KMS-11 (cell line): ENCODE measurements around the gene LTO1.

Source experiments
- H2AFZ ChIP-seq: fragments of 200-600 bp; sonication (generic); 2 replicates; pipeline ENCODE4 v1.6.1; 2016; ENCODE audit warnings: antibody characterized with exemption, mixed run types, low read depth
- H3K27ac ChIP-seq: fragments of 200-600 bp; sonication (generic); 2 replicates; pipeline ENCODE4 v1.6.1; 2016; ENCODE audit warnings: mild to moderate bottlenecking, mixed run types
- H3K27me3 ChIP-seq: fragments of 200-600 bp; sonication (generic); 2 replicates; pipeline ENCODE4 v1.6.1; 2017; ENCODE audit warnings: mild to moderate bottlenecking, low read depth, mixed run types, moderate library complexity; ENCODE audit not compliant: insufficient read depth
- H3K36me3 ChIP-seq: fragments of 200-600 bp; sonication (generic); 2 replicates; pipeline ENCODE4 v1.6.1; 2017; ENCODE audit warnings: mild to moderate bottlenecking, mixed run types; ENCODE audit not compliant: insufficient read depth
- H3K4me1 ChIP-seq: fragments of 200-600 bp; sonication (generic); 2 replicates; pipeline ENCODE4 v1.6.1; 2016; ENCODE audit warnings: mild to moderate bottlenecking, low read depth, mixed run types; ENCODE audit not compliant: poor library complexity, severe bottlenecking
- H3K4me2 ChIP-seq: fragments of 200-600 bp; sonication (generic); 2 replicates; pipeline ENCODE4 v1.7.0; 2016; ENCODE audit warnings: mild to moderate bottlenecking, mixed run types
- H3K4me3 ChIP-seq: fragments of 200-600 bp; sonication (generic); IDR thresholded peaks from 2 replicates; pipeline ENCODE4 v1.6.1; 2017; ENCODE audit warnings: low read depth, low read length, mixed read lengths; ENCODE audit not compliant: insufficient read depth
- H3K79me2 ChIP-seq: fragments of 200-600 bp; sonication (generic); 2 replicates; pipeline ENCODE4 v1.6.1; 2016; ENCODE audit warnings: low read depth, mixed run types; ENCODE audit not compliant: insufficient read depth
- H3K9ac ChIP-seq: fragments of 200-600 bp; sonication (generic); 2 replicates; pipeline ENCODE4 v1.6.1; 2016; ENCODE audit warnings: mild to moderate bottlenecking, mixed run types
- H4K20me1 ChIP-seq: fragments of 200-600 bp; sonication (generic); 2 replicates; pipeline ENCODE4 v1.6.1; 2016; ENCODE audit warnings: mild to moderate bottlenecking, mixed run types; ENCODE audit not compliant: insufficient read depth
- TF ChIP-seq, protein P1 (sequence below): fragments of 200-600 bp; sonication (generic); conservative IDR thresholded peaks from 2 replicates; pipeline ENCODE4 v1.6.1; 2017; ENCODE audit warnings: low read depth, mild to moderate bottlenecking, antibody characterized with exemption, low read length, moderate library complexity, mixed read lengths

Gene LTO1

DNA sequence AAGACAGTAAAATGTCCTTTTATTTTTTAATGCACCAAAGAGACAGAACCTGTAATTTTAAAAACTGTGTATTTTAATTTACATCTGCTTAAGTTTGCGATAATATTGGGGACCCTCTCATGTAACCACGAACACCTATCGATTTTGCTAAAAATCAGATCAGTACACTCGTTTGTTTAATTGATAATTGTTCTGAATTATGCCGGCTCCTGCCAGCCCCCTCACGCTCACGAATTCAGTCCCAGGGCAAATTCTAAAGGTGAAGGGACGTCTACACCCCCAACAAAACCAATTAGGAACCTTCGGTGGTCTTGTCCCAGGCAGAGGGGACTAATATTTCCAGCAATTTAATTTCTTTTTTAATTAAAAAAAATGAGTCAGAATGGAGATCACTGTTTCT, 35.3 kb downstream of the LTO1 start:
- TF ChIP-seq, protein P1, sequence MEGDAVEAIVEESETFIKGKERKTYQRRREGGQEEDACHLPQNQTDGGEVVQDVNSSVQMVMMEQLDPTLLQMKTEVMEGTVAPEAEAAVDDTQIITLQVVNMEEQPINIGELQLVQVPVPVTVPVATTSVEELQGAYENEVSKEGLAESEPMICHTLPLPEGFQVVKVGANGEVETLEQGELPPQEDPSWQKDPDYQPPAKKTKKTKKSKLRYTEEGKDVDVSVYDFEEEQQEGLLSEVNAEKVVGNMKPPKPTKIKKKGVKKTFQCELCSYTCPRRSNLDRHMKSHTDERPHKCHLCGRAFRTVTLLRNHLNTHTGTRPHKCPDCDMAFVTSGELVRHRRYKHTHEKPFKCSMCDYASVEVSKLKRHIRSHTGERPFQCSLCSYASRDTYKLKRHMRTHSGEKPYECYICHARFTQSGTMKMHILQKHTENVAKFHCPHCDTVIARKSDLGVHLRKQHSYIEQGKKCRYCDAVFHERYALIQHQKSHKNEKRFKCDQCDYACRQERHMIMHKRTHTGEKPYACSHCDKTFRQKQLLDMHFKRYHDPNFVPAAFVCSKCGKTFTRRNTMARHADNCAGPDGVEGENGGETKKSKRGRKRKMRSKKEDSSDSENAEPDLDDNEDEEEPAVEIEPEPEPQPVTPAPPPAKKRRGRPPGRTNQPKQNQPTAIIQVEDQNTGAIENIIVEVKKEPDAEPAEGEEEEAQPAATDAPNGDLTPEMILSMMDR: no peak
- no peaks in the 10 kb centered on the region for H3K36me3 ChIP-seq
- H3K4me3 ChIP-seq: no peak overlapping the region
- no peaks in the 10 kb centered on the region for H3K79me2 ChIP-seq
- no peak overlapping the region; the same call in 1 of the 2 replicates for H3K4me2 ChIP-seq
- no peaks in the 10 kb centered on the region for H4K20me1 ChIP-seq
- no peak overlapping the region for H3K27ac ChIP-seq
- no peak overlapping the region for H3K9ac ChIP-seq
- no peak overlapping the region for H2AFZ ChIP-seq
- no peaks in the 10 kb centered on the region for H3K4me1 ChIP-seq
- H3K27me3 ChIP-seq: peaks cover 48% of the 10 kb centered on the region

DNA sequence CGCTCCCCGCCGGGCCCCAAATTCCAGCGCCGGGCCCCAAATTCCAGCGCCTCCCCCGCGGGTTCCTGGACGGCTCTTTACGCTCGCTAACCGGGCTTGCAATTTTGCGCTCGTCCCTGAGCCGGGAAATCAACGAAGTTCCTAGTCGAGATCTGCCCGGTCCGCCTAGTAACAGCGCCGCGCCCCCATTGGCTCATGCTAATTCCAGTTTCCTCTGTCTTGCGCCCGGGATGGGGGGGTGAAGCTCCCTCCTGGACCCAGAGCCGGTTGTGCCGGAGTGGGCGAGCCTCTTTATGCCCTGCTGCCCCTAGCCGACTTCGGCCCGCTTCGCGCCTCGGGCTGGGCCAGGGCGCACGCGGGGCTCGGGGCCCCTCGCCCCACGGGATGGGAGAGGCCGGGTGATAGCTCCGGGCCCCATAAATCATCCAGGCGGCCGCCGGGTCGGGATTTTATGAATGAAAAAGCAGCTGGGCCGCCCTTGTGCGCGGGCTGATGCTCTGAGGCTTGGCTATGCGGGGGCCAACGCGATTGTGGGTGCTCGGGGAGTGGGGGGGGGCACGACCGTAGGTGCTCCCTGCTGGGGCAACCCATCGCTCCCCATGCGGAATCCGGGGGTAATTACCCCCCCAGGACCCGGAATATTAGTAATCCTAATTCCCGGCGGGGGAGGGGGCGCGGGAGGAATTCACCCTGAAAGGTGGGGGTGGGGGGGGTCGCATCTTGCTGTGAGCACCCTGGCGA, 36.0 kb downstream of the LTO1 start:
- Histone ChIP-seq H3K4me1 (no peaks in the 10 kb centered on the region), H3K4me3 (no peak overlapping the region), H2AFZ (no peak overlapping the region), H4K20me1 (no peaks in the 10 kb centered on the region), H3K79me2 (no peaks in the 10 kb centered on the region), H3K27ac (no peak overlapping the region), H3K9ac (no peak overlapping the region), H3K4me2 (no peak overlapping the region), H3K36me3 (no peaks in the 10 kb centered on the region), H3K27me3 (peaks cover 51% of the 10 kb centered on the region)
- TF ChIP-seq, protein P1: no peak

- Histone ChIP-seq H2AFZ (no peak overlapping the region), H3K4me1 (no peaks in the 10 kb centered on the region), H3K27ac (no peak overlapping the region), H3K9ac (no peak overlapping the region), H3K36me3 (no peaks in the 10 kb centered on the region), H3K4me2 (no peak overlapping the region), H3K79me2 (no peaks in the 10 kb centered on the region), H3K27me3 (peaks cover 54% of the 10 kb centered on the region), H3K4me3 (no peak overlapping the region), H4K20me1 (no peaks in the 10 kb centered on the region)
- TF ChIP-seq, protein P1: no peak
Measured at GRCh38 chr11:69637941-69638871, 36.9 kb downstream of the LTO1 start.

- H3K4me3 ChIP-seq: no peak overlapping the region
- H3K27me3 ChIP-seq: peaks cover 58% of the 10 kb centered on the region
- H3K4me2 ChIP-seq: no peak overlapping the region
- H3K9ac ChIP-seq: no peak overlapping the region
- no peak overlapping the region for H2AFZ ChIP-seq
- TF ChIP-seq, protein P1: no peak
- H3K4me1 ChIP-seq: no peaks in the 10 kb centered on the region
- no peaks in the 10 kb centered on the region for H4K20me1 ChIP-seq
- no peak overlapping the region for H3K27ac ChIP-seq
- no peaks in the 10 kb centered on the region for H3K79me2 ChIP-seq
- no peaks in the 10 kb centered on the region for H3K36me3 ChIP-seq
Measured at GRCh38 chr11:69637198-69637940, 37.8 kb downstream of the LTO1 start.
